Gastrocnemius medialis (tissue), 4 donors: ENCODE data around the gene IRF3.

Source experiments
- CTCF ChIP-seq, 5 experiments: fragments of 450-650 bp in 3 of 5; fragments of 200-600 bp in 2 of 5; sonication (generic) in 2 of 5; IDR thresholded peaks in 4 of 5; conservative IDR thresholded peaks in 1 of 5; 1 replicate in 4 of 5; 2 replicates in 1 of 5; pipeline ENCODE4 v1.5.1; 2016 to 2019; ENCODE audit warnings: antibody characterized with exemption in 5 of 5, mild to moderate bottlenecking in 3 of 5, moderate library complexity in 3 of 5
- POLR2A ChIP-seq, 2 donors: fragments of 450-650 bp; IDR thresholded peaks; one replicate each; pipeline ENCODE4 v1.6.1; 2017; ENCODE audit warnings: antibody characterized with exemption in 2 of 2, mild to moderate bottlenecking in 2 of 2, moderate library complexity in 2 of 2

- TF ChIP-seq CTCF (IDR thresholded peaks at IDR 0.05 in 4 of 5, conservative IDR thresholded peaks at IDR 0.05 in 1 of 5) (peak; percentile 49 to 87 (median 70)), POLR2A (IDR thresholded peaks at IDR 0.05) (no peak)
Observed at GRCh38 chr19:49677901-49678674, 12.4 kb upstream of the IRF3 start.
